ENCODE data around the gene SOWAHC.

Gene SOWAHC

DNA sequence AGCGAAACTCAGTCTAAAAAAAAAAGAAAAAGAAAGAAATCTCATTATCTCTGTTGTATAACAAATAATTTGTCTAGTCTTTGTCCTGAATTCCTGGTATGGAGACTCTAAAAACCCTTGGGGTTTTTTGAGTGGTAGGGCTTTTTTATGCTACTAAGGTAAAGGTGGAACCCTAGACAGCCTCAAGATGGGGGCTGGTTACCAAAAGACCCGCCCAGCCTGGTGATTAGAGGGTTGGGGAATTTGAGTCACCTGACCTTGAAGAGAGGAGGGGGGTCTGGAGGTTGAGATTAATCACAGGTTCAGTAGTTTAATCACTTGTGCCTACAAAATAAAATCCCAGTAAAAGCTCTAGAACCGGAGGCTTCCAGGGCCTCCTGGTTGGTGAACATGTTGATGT is 17.6 kb downstream of the SOWAHC start:
- Mint-ChIP-seq H3K4me1 (peaks cover 4% of the 10 kb centered on the region), H3K27me3 (ENCODE audit: low read depth) (no peaks in the 10 kb centered on the region), H3K9me3 (no peaks in the 10 kb centered on the region), H3K4me3 (no peak overlapping the region), H3K27ac (no peak overlapping the region), H3K36me3 (ENCODE audit: low read depth) (no peaks in the 10 kb centered on the region)
- TF ChIP-seq, protein P1, sequence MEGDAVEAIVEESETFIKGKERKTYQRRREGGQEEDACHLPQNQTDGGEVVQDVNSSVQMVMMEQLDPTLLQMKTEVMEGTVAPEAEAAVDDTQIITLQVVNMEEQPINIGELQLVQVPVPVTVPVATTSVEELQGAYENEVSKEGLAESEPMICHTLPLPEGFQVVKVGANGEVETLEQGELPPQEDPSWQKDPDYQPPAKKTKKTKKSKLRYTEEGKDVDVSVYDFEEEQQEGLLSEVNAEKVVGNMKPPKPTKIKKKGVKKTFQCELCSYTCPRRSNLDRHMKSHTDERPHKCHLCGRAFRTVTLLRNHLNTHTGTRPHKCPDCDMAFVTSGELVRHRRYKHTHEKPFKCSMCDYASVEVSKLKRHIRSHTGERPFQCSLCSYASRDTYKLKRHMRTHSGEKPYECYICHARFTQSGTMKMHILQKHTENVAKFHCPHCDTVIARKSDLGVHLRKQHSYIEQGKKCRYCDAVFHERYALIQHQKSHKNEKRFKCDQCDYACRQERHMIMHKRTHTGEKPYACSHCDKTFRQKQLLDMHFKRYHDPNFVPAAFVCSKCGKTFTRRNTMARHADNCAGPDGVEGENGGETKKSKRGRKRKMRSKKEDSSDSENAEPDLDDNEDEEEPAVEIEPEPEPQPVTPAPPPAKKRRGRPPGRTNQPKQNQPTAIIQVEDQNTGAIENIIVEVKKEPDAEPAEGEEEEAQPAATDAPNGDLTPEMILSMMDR (IDR thresholded peaks at IDR 0.05; ENCODE audit: unreplicated experiment in 3 of 3) = no peak

DNA sequence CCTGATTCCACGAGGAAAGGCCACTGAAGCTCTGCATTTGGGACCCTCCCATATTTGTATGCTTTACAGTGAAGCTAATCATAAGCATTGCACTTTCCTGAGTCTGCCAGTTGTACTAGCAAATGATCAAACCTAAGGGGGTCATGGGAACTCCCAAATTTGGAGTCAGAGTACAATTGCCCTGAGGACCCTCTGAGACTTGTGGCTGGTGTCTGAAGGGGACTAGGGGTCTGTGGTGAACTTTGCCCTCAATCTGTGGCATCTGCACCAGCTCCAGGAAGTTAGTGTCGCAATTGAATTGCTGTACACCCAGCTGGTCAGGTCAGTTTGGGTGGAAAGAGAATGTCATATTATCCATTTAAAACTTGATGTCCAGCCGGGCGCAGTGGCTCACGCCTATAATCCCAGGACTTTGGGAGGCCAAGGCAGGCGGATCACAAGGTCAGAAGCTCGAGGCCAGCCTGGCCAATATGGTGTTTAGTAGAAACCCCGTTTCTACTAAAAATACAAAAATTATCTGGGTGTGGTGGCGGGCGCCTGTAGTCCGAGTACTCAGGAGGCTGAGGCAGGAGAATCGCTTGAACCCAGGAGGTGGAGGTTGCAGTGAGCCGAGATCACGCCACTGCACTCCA is 18.1 kb downstream of the SOWAHC start:
- no peaks in the 10 kb centered on the region for H3K27me3 Mint-ChIP-seq (ENCODE audit: low read depth)
- no peaks in the 10 kb centered on the region for H3K9me3 Mint-ChIP-seq
- H3K4me3 Mint-ChIP-seq = no peak overlapping the region
- H3K36me3 Mint-ChIP-seq (ENCODE audit: low read depth) = no peaks in the 10 kb centered on the region
- H3K27ac Mint-ChIP-seq = no peak overlapping the region
- peaks cover 4% of the 10 kb centered on the region for H3K4me1 Mint-ChIP-seq
- TF ChIP-seq, protein P1 (IDR thresholded peaks at IDR 0.05; ENCODE audit: unreplicated experiment in 3 of 3) = no peak

DNA sequence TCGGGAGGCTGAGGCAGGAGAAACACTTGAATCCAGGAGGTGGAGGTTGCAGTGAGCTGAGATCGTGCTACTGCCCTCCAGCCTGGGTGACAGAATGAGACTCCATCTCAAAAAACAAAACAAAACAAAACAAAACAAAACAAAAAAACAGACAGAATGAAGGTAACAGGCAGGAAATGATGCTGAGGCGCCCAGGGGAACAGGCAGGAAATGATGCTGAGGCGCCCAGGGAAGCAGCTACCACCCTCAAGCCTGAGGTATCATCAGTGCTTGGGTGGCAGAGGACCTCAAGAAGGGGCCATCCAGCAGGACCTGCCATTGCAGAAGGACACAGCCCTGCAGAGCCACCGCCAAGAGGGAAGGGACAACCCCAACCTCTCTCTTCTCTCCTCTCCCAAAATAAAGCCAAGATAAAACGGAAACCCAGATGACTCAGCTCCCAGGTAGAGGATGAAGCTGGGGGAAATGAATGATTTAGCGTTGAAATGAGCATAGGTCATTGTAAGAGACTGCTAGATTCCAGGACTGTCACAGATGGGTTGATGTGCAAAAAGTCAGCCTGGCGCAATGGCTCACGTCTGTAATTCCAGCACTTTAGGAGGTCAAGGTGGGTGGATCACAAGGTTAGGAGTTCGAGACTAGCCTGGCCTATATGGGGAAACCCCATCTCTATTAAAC is 19.3 kb downstream of the SOWAHC start:
- H3K4me1 Mint-ChIP-seq = peaks cover 9% of the 10 kb centered on the region
- H3K36me3 Mint-ChIP-seq (ENCODE audit: low read depth) = no peaks in the 10 kb centered on the region
- TF ChIP-seq, protein P1 (IDR thresholded peaks at IDR 0.05; ENCODE audit: unreplicated experiment in 3 of 3) = no peak
- H3K4me3 Mint-ChIP-seq = no peak overlapping the region
- no peaks in the 10 kb centered on the region for H3K9me3 Mint-ChIP-seq
- no peak overlapping the region for H3K27ac Mint-ChIP-seq
- no peaks in the 10 kb centered on the region for H3K27me3 Mint-ChIP-seq (ENCODE audit: low read depth)

DNA sequence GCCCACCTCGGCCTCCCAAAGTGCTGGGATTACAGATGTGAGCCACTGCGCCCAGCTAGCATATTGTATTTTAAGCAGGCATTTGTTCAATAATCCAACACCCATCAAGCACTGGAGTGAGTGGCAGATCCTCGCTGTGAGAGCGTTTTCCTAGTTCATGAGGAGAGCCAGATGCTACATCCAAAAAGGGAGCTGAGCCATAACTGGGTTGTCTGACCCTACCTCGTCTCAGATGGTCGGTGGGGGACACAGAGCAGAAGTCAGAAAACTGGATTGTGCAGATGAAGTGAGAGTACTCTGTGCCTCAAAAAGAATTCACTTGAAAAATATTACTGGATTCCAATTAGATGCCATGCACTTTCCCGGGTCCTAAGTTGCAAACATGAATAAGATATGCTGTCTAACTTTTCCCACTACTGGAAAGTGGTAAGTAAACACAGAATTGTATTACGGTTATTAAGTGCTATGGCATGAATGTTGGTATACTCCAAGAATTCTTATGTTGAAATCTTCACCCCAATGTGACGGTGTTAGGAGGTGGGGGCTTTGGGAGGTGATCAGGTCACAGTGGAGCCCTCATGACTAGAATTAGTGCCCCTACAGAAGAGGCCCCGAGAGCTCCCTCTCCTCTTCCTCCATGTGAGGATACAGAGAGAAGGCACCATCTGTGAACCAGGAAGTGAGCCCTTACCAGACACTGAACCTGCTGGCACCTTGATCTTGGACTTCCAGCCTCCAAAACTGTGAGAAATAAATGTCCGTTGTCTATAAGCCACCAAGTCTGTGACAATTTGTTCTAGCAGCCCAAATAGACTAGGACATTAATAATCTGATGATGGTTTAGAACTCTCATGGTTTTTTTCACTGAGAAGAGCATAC is 21.5 kb downstream of the SOWAHC start:
- no peak overlapping the region for H3K4me3 Mint-ChIP-seq
- peaks cover 2% of the 10 kb centered on the region for H3K27me3 Mint-ChIP-seq (ENCODE audit: low read depth)
- H3K27ac Mint-ChIP-seq = no peak overlapping the region
- TF ChIP-seq, protein P1 (IDR thresholded peaks at IDR 0.05; ENCODE audit: unreplicated experiment in 3 of 3) = no peak
- no peaks in the 10 kb centered on the region for H3K36me3 Mint-ChIP-seq (ENCODE audit: low read depth)
- H3K4me1 Mint-ChIP-seq = peaks cover 5% of the 10 kb centered on the region
- no peaks in the 10 kb centered on the region for H3K9me3 Mint-ChIP-seq

DNA sequence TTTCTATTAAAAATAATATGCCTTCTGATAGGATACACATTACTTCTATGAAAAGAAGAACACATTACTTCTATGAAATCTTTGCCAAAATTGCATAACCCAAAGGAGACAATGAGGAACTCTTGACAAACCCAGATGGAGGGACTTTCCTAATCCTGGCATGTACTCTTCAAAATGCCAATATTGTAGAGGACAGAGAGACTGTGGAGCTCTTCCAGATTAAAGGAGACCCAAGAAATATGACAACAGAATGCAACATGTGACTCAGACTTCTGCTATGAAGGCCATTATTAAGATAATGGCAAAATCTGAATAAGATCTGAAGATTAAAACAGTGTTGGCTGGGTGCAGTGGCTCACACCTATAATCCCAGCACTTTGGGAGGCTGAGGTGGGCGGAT is 22.2 kb downstream of the SOWAHC start:
- Mint-ChIP-seq H3K27ac (peak overlapping the region in 1 of 3 experiments; percentile 82), H3K27me3 (ENCODE audit: low read depth) (peaks cover 6% of the 10 kb centered on the region), H3K36me3 (ENCODE audit: low read depth) (no peaks in the 10 kb centered on the region), H3K4me1 (peaks cover 5% of the 10 kb centered on the region), H3K9me3 (no peaks in the 10 kb centered on the region), H3K4me3 (no peak overlapping the region)
- TF ChIP-seq, protein P1 (IDR thresholded peaks at IDR 0.05; ENCODE audit: unreplicated experiment in 3 of 3) = no peak

All from nephron (organoid).